Epithelial cell of esophagus (primary cell): Measurements from ENCODE around the gene SNX5.

Experiments used
- DNase-seq: peaks from one replicate; pipeline ENCODE4 v3.0.0; 2010; ENCODE audit warnings: low read depth
- H3K4me3 ChIP-seq: 2 replicates; pipeline ENCODE4 v1.5.1; 2011; ENCODE audit warnings: mild to moderate bottlenecking, low read length, control low read depth
- TF ChIP-seq, protein P1 (sequence below): IDR thresholded peaks from 2 replicates; pipeline ENCODE4 v1.5.1; 2011; ENCODE audit warnings: low read depth, mild to moderate bottlenecking, low read length, control low read depth, inconsistent platforms; ENCODE audit not compliant: insufficient read depth; ENCODE audit errors: missing control alignments

The SNX5 gene

DNA sequence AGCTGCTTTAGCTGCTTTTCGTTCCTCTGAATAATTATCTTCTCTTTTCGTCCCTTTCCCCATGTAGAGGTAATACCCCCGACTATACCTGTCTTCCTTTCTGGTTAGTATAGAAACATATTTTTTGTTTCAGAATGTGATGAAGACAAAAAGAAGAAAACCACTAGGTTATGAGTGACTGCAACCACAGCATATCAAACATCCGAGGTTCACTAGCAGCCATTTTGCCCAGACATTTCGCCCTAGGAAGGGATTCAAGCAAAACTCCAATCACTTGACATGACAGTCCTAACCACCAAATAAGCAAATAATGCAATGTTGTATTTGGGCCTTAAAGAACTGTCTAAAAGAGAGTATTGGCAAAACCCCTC, 9.4 kb downstream of the SNX5 start:
- no peak for DNase-seq
- H3K4me3 ChIP-seq, result no peak overlapping the region
- TF ChIP-seq, protein P1, sequence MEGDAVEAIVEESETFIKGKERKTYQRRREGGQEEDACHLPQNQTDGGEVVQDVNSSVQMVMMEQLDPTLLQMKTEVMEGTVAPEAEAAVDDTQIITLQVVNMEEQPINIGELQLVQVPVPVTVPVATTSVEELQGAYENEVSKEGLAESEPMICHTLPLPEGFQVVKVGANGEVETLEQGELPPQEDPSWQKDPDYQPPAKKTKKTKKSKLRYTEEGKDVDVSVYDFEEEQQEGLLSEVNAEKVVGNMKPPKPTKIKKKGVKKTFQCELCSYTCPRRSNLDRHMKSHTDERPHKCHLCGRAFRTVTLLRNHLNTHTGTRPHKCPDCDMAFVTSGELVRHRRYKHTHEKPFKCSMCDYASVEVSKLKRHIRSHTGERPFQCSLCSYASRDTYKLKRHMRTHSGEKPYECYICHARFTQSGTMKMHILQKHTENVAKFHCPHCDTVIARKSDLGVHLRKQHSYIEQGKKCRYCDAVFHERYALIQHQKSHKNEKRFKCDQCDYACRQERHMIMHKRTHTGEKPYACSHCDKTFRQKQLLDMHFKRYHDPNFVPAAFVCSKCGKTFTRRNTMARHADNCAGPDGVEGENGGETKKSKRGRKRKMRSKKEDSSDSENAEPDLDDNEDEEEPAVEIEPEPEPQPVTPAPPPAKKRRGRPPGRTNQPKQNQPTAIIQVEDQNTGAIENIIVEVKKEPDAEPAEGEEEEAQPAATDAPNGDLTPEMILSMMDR, result no peak

DNA sequence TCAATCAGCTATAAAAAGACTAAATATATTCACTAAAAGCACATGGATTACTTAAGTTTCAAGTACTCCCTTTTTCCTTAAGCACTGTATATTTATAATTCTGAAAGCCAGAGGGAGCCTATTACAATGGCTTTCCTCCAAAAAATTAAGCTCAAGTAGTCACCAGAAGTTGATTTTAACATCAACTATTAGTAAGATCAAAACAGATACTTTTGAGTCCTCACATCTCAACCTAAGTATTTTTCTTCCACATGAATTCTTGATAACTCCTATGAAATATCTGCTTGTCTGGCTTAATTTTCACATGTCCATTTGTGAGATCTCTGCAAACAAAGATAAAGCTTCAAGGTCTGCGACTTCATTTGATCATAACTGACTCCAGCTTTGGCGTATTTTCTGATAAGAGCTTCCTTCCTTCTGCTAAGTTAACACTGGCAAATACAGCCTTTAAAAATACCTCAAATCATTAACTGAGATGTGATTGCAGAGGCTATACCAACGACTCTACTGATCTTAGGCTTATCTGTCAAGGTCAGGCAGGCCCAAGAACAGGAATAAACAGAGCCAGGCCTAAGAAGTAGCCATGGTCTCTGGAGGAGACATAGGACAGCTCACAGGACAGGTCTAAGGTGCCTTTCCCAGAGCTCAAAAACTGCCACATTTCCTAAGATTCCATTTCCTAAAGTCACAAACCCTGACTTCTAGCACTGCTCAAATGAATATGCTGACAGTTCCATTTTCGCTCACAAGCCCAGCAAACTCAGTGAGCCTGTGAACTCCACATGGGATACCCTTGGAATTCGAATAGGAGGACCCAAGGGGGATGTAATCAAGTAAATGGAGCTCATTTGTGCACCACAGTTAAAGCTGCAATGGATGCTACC, 10.0 kb downstream of the SNX5 start:
- TF ChIP-seq, protein P1, result no peak
- DNase-seq, result no peak
- H3K4me3 ChIP-seq, result no peak overlapping the region

DNA sequence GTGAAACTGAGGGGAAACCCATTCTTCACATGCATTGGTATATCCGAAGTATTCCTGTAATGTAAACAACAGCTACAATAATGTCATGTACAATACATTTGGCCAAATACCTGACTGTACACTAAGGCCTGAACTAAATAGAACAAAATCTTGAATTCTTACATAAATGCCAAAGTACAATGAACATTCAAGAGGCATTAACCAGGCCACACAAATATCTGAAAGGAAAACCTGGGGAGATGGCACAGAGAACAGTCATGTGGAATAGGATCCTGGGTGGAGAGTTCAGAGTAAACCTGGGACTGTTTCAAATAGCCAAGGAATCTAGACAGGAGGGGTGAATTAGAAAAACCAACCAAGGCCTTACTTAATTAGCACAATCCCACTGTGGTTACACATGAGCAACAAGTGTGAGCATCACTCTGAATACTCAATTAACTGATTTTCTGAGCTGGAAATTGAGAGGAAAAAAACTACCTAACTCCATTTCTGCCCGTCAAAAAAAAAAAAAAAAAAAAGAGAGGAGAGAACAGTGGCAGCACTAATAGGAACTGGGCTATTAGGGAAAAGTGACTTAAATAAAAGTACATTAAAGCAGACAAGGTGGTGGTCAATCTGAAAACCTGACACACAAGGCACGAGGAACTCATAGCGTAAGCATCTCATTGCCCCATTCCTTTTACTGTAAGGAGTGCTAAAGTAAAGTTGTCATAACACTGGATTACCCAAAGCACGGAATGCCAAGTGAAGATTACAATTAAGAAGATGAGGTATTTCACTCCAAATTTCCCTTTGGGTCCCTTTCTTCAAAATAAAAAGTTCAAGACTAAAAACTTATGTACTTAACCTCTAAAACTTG, 10.9 kb downstream of the SNX5 start:
- TF ChIP-seq, protein P1, result no peak
- H3K4me3 ChIP-seq, result no peak overlapping the region
- DNase-seq, result no peak

DNA sequence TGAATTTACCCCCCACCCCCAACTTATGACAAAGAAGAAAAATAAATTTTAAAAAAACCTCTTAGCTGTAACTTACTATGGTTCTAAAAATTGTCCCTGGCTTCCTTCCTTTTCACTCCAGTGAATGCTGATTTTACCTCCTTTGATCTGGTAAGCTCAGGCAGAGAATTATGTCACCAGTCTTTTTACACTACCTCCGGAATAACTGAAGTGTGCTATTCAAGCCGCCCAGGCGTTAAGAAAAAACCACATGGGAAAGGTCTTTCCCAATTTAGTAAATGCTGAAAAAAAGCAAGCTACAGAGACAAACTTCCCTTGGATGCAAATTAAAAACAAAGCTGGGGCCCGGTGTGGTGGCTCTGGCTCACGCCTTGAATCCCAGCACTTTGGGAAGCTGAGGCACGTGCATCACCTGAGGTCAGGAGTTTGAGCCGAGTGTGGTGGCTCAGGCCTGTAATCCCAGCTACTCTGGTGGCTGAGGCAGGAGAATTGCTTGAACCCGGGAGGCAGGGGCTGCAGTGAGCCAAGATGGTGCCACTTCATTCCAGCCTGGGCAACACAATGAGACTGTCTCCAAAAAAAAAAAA, 12.4 kb downstream of the SNX5 start:
- H3K4me3 ChIP-seq, result no peak overlapping the region
- TF ChIP-seq, protein P1, result no peak
- no peak for DNase-seq

DNA sequence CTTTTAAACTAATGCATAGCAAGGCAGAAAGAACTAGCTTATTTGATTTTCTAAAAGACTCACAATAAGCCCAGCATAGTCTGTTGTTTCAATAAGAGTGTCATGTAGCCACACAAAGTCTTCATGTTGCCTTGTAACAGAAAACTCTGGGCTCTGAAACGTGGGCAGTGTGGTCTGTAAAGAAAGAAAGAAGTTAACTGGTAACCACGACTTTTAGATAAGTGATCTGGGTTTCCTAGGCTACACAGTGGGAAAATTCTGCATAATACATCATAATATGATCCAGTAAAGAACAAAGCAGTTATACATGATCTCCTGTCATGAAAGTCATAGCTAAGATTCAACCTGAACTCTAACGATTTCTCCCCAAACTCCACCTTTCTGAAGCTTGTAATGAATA, 13.3 kb downstream of the SNX5 start:
- DNase-seq, result no peak
- TF ChIP-seq, protein P1, result no peak
- H3K4me3 ChIP-seq, result no peak overlapping the region

DNA sequence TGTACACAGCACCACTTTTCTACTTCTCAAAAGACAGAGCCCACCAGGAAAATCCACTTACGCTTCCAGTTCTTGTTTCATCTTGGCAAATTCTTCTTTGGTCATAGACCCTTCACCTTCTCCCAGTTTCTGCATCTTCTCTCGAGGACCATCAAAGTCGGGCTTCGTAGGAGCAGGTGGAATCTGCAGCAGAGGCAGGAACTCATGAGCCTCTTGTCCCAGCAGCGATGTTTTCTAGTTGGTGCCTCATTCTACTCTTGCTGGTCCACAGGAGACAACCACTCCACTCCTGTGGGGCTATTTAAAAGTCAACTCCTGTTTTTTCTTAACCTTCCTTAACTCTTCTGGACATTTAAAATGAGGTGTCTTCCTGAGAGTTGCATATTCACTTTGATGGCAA, 14.7 kb downstream of the SNX5 start:
- TF ChIP-seq, protein P1, result no peak
- no peak overlapping the region for H3K4me3 ChIP-seq
- DNase-seq, result no peak
